ENCODE data around the gene FDXACB1.
A peak's percentile ranks its signal among the peaks of the same experiment; 100 is the strongest.

FDXACB1 gene

GRCh38 chr11:111878849-111879636 is at the start of gene FDXACB1, which contains the start of gene CFAP68:
FDXACB1 (minus strand) TSS chr11:111879165; CDS start chr11:111879132, 33 bp downstream.
CFAP68 (plus strand) TSS chr11:111879541; CDS start chr11:111879561, 20 bp downstream.
- peak; percentile 97 for DNase-seq

- peak; percentile 97 for DNase-seq
Measured at GRCh38 chr11:111926505-111927391, 47.8 kb upstream of the FDXACB1 start.

GRCh38 chr11:111925953-111926352 is 47.0 kb upstream of the FDXACB1 start:
- no peak for DNase-seq

- DNase-seq: no peak
Measured at GRCh38 chr11:111923951-111924350, 45.0 kb upstream of the FDXACB1 start.

- DNase-seq: no peak
Measured at GRCh38 chr11:111923351-111923788, 44.4 kb upstream of the FDXACB1 start.

GRCh38 chr11:111922803-111923202 is 43.8 kb upstream of the FDXACB1 start:
- no peak for DNase-seq

GRCh38 chr11:111921541-111922230 is 42.7 kb upstream of the FDXACB1 start:
- DNase-seq: no peak

GRCh38 chr11:111920908-111921307 is 41.9 kb upstream of the FDXACB1 start:
- no peak for DNase-seq

- DNase-seq: no peak
Measured at GRCh38 chr11:111918390-111919256, 39.7 kb upstream of the FDXACB1 start, which contains the start of gene C11orf52. C11orf52 (plus strand) TSS chr11:111918913; CDS start chr11:111918973, 60 bp downstream.

- DNase-seq: no peak
Measured at GRCh38 chr11:111917788-111918187, 38.8 kb upstream of the FDXACB1 start.

GRCh38 chr11:111917312-111917711 is 38.3 kb upstream of the FDXACB1 start:
- DNase-seq: no peak

- no peak for DNase-seq
Measured at GRCh38 chr11:111916768-111917167, 37.8 kb upstream of the FDXACB1 start.

GRCh38 chr11:111913997-111914396 is 35.0 kb upstream of the FDXACB1 start:
- no peak for DNase-seq

GRCh38 chr11:111913031-111913861 is 34.3 kb upstream of the FDXACB1 start:
- DNase-seq: no peak

GRCh38 chr11:111912535-111912934 is 33.6 kb upstream of the FDXACB1 start, which contains the start of gene HSPB2:
HSPB2 (plus strand) TSS chr11:111912734; CDS start chr11:111912830, 96 bp downstream.
- no peak for DNase-seq

GRCh38 chr11:111911563-111912401 is 32.8 kb upstream of the FDXACB1 start, which contains the start of gene CRYAB:
CRYAB (minus strand) TSS chr11:111911770; CDS start chr11:111911724, 46 bp downstream.
- DNase-seq: no peak

- no peak for DNase-seq
Measured at GRCh38 chr11:111910676-111911562, 32.0 kb upstream of the FDXACB1 start.

GRCh38 chr11:111909378-111909777 is 30.4 kb upstream of the FDXACB1 start:
- no peak for DNase-seq

Measured in activated CD4-positive, alpha-beta T cell treated with anti-CD3 and anti-CD28 coated beads, Interleukin-2, amount 50 U/mL, for 16 hours (primary cell).